ENCODE measurements around the gene NCOR1. TPM values are rescaled to one million over a fixed set of nuclear protein-coding genes. Genes with fewer than 3 reads are reported as not detected.

The NCOR1 gene
- total RNA-seq, 1 experiment from 2014 or later = 124 TPM

- H3K36me3 Mint-ChIP-seq = peaks cover 45% of the 10 kb centered on the region
- TF ChIP-seq KAT7 (CRISPR knock-in tag; IDR thresholded peaks at IDR 0.05; ENCODE audit: borderline replicate concordance) (no peak), GRHL2 (CRISPR knock-in tag; IDR thresholded peaks at IDR 0.05; ENCODE audit: insufficient replicate concordance, severe bottlenecking) (no peak)
- H3K27me3 Mint-ChIP-seq (ENCODE audit: low read depth) = no peaks in the 10 kb centered on the region
- no peak overlapping the region for H3K4me3 Mint-ChIP-seq
- no peak overlapping the region for H3K27ac Mint-ChIP-seq
- ChIA-PET CTCF (no interaction called here), POLR2A (no interaction called here)
- ATAC-seq (no peak), DNase-seq (ENCODE audit: low spot score) (no peak)
- H3K9me3 Mint-ChIP-seq = no peaks in the 10 kb centered on the region
- H3K4me1 Mint-ChIP-seq = peaks cover 13% of the 10 kb centered on the region
These were observed 132.1 kb downstream of the NCOR1 start for GRCh38 chr17:16083223-16083622.

DNA sequence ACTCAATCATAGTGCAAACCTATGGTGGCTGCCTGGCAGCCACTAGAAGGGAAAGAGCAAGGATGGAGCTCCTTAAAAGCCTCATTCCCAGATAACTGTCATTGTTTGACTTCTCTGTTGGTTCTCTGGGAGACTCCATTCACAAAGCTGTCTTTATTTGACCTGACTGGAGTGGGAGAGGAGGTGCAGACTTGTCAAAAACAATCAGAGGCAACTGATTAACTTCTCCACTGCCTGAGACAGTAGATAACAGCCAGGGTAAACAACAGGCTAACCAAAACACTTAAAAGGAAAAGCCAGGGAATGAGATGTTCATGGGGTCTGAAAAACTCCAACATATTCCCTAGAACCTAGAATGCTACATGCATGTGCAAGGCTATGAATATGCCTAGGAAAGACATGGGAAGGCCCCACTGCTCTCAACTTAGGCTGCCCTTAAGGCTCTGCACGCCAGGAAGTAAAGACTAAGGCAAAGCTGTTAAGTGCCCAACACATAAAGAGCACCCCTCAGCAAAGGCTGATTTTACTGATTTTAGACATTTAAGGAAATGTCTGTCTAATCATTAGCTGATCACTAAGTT, 133.7 kb downstream of the NCOR1 start:
- ChIA-PET CTCF (interaction anchor here (0.7 kb wide), 1 partner anchor 31 kb away, joined by 3 read pairs; no protein-coding TSS in a partner anchor), POLR2A (interaction anchor here (0.6 kb wide), 1 partner anchor 22 kb away, joined by 9 read pairs; no protein-coding TSS in a partner anchor)
- no peak overlapping the region for H3K27ac Mint-ChIP-seq
- H3K9me3 Mint-ChIP-seq = no peaks in the 10 kb centered on the region
- H3K4me1 Mint-ChIP-seq = peaks cover 13% of the 10 kb centered on the region
- no peaks in the 10 kb centered on the region for H3K27me3 Mint-ChIP-seq (ENCODE audit: low read depth)
- TF ChIP-seq E2F5 (CRISPR knock-in tag; IDR thresholded peaks at IDR 0.05) (no peak), FOXK1 (CRISPR knock-in tag; IDR thresholded peaks at IDR 0.05) (no peak), ZNF232 (CRISPR knock-in tag; IDR thresholded peaks at IDR 0.05) (no peak), JAZF1 (CRISPR knock-in tag; IDR thresholded peaks at IDR 0.05) (no peak), RELA (CRISPR knock-in tag; IDR thresholded peaks at IDR 0.05; ENCODE audit: borderline replicate concordance) (no peak), NFYB (CRISPR knock-in tag; conservative IDR thresholded peaks at IDR 0.05; ENCODE audit: low read depth) (no peak), ATF1 (CRISPR knock-in tag; IDR thresholded peaks at IDR 0.05) (no peak), ZNF532 (CRISPR knock-in tag; IDR thresholded peaks at IDR 0.05; ENCODE audit: borderline replicate concordance) (no peak), NR2C2 (CRISPR knock-in tag; IDR thresholded peaks at IDR 0.05) (no peak), ELF4 (CRISPR knock-in tag; IDR thresholded peaks at IDR 0.05; ENCODE audit: low read depth) (no peak), CDX4 (CRISPR knock-in tag; IDR thresholded peaks at IDR 0.05; ENCODE audit: borderline replicate concordance) (no peak)
- TF ChIP-seq, protein P1, sequence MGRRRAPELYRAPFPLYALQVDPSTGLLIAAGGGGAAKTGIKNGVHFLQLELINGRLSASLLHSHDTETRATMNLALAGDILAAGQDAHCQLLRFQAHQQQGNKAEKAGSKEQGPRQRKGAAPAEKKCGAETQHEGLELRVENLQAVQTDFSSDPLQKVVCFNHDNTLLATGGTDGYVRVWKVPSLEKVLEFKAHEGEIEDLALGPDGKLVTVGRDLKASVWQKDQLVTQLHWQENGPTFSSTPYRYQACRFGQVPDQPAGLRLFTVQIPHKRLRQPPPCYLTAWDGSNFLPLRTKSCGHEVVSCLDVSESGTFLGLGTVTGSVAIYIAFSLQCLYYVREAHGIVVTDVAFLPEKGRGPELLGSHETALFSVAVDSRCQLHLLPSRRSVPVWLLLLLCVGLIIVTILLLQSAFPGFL (CRISPR knock-in tag; IDR thresholded peaks at IDR 0.05; ENCODE audit: borderline replicate concordance) = no peak
- ATAC-seq (no peak), DNase-seq (ENCODE audit: low spot score) (no peak)
- peaks cover 53% of the 10 kb centered on the region for H3K36me3 Mint-ChIP-seq
- H3K4me3 Mint-ChIP-seq = no peak overlapping the region

DNA sequence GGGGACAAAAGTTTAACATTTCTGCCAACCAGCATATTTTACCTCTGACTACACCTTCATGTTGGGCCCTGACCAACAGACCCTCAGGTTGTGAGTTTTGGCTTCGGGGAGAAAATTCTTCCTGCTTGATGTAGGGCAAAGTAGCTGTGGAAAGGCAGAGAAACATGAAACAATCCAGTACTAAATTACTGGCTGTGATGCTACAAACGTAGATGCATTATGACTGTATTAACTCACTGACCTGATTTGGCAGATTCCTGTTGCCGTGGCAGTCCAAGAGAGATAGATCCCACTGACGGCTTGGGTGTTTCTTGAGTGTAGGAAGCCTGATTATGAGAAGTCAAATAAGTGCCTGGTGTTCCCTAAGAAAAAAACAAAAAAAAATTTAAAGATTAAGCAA, 135.0 kb downstream of the NCOR1 start:
- Mint-ChIP-seq H3K4me1 (peaks cover 13% of the 10 kb centered on the region), H3K27me3 (ENCODE audit: low read depth) (no peaks in the 10 kb centered on the region), H3K9me3 (no peaks in the 10 kb centered on the region), H3K27ac (no peak overlapping the region; the same call in 1 of the 2 replicates), H3K36me3 (peaks cover 62% of the 10 kb centered on the region), H3K4me3 (no peak overlapping the region)
- no peak for ATAC-seq
- no peak for DNase-seq (ENCODE audit: low spot score)
- ChIA-PET CTCF (interaction anchor here (0.6 kb wide), 1 partner anchor 1920 kb away, joined by 3 read pairs; no protein-coding TSS in a partner anchor), POLR2A (no interaction called here)
- TF ChIP-seq E2F1 (CRISPR knock-in tag; IDR thresholded peaks at IDR 0.05) (no peak), ZBTB21 (CRISPR knock-in tag; IDR thresholded peaks at IDR 0.05; ENCODE audit: borderline replicate concordance) (no peak), TEAD4 (CRISPR knock-in tag; IDR thresholded peaks at IDR 0.05) (no peak), IRF2 (CRISPR knock-in tag; IDR thresholded peaks at IDR 0.05; ENCODE audit: borderline replicate concordance, low read depth) (no peak), SP1 (CRISPR knock-in tag; conservative IDR thresholded peaks at IDR 0.05) (no peak)
- TF ChIP-seq, protein P2, sequence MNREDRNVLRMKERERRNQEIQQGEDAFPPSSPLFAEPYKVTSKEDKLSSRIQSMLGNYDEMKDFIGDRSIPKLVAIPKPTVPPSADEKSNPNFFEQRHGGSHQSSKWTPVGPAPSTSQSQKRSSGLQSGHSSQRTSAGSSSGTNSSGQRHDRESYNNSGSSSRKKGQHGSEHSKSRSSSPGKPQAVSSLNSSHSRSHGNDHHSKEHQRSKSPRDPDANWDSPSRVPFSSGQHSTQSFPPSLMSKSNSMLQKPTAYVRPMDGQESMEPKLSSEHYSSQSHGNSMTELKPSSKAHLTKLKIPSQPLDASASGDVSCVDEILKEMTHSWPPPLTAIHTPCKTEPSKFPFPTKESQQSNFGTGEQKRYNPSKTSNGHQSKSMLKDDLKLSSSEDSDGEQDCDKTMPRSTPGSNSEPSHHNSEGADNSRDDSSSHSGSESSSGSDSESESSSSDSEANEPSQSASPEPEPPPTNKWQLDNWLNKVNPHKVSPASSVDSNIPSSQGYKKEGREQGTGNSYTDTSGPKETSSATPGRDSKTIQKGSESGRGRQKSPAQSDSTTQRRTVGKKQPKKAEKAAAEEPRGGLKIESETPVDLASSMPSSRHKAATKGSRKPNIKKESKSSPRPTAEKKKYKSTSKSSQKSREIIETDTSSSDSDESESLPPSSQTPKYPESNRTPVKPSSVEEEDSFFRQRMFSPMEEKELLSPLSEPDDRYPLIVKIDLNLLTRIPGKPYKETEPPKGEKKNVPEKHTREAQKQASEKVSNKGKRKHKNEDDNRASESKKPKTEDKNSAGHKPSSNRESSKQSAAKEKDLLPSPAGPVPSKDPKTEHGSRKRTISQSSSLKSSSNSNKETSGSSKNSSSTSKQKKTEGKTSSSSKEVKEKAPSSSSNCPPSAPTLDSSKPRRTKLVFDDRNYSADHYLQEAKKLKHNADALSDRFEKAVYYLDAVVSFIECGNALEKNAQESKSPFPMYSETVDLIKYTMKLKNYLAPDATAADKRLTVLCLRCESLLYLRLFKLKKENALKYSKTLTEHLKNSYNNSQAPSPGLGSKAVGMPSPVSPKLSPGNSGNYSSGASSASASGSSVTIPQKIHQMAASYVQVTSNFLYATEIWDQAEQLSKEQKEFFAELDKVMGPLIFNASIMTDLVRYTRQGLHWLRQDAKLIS (CRISPR knock-in tag; IDR thresholded peaks at IDR 0.05; ENCODE audit: borderline replicate concordance) = no peak

All from WTC11 (cell line).